GM11168 (cell line): ENCODE data around the gene PXMP2.

Experiments used
- in situ Hi-C: fragments of 300-500 bp; cut with MboI; formaldehyde crosslinking; loops from one replicate; pipeline ENCODE4 v1.12.0; 2022; ENCODE audit warnings: low sequenced_read_pairs; ENCODE audit not compliant: unreplicated experiment

PXMP2 gene

GRCh38 chr12:132719141-132719953, 32.0 kb downstream of the PXMP2 start:
- in situ Hi-C loops = no loop called here

- in situ Hi-C loops = no loop called here
These were observed 32.6 kb downstream of the PXMP2 start for GRCh38 chr12:132719954-132720324.

DNA sequence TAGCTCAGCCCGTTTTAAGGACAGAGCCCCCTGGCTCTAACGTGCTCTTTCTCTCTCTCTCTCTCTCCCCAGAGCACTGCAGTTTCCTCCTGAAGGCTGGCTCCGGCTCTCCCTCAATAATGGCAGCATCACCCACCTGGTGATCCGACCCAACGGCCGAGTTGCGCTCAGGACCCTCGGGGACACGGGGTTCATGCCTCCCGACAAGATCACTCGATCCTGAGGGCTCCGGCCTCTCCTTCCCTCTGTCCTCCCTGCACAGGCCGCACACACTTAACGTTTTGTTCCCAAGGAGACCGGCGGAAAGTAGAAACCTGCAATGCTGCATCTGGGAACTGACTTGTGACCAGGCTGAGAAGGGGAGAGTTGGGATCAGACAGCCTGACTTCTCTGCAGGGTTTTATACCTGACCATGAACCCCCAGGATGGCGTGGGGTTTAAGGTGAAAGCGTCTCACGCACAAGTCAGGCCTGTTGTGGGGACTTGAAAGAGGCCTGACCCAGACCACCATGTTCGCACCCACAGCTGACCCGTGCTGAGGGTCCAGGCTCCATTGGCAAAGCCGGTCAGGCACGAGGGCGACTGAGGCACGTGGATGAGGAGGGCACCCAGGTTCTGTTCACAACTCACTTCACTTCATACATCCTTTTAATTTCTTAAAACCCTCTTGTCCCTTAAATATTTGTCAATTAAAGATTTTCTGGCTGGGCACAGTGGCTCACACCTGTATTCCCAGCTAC, 33.4 kb downstream of the PXMP2 start:
- in situ Hi-C loops = no loop called here

GRCh38 chr12:132723015-132723763, 35.8 kb downstream of the PXMP2 start:
- in situ Hi-C loops = no loop called here

DNA sequence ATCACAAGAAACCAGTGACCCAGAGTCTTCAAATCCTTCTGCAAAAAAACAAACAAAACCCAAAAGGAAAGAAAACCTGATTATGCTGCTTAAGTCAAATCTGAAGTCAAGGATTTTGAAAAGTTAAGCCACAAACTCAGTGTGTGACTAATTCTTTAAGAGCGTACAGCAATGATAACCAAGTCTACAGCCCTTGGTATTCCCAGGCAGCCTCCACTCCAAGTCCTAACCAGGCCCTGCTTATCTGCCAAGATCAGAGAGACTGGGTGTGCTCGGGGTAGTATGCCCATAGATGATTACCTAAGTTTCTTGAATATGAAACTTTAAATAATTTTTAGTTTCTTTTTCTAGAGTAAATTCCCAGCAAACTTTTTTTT, 36.4 kb downstream of the PXMP2 start:
- in situ Hi-C loops = no loop called here

GRCh38 chr12:132724506-132725241, 37.3 kb downstream of the PXMP2 start:
- in situ Hi-C loops = no loop called here

- in situ Hi-C loops = no loop called here
These were observed 39.0 kb downstream of the PXMP2 start for GRCh38 chr12:132726386-132726785.

GRCh38 chr12:132727091-132727794, 39.9 kb downstream of the PXMP2 start:
- in situ Hi-C loops = no loop called here

- in situ Hi-C loops = no loop called here
These were observed 41.1 kb downstream of the PXMP2 start for GRCh38 chr12:132728502-132728901.

DNA sequence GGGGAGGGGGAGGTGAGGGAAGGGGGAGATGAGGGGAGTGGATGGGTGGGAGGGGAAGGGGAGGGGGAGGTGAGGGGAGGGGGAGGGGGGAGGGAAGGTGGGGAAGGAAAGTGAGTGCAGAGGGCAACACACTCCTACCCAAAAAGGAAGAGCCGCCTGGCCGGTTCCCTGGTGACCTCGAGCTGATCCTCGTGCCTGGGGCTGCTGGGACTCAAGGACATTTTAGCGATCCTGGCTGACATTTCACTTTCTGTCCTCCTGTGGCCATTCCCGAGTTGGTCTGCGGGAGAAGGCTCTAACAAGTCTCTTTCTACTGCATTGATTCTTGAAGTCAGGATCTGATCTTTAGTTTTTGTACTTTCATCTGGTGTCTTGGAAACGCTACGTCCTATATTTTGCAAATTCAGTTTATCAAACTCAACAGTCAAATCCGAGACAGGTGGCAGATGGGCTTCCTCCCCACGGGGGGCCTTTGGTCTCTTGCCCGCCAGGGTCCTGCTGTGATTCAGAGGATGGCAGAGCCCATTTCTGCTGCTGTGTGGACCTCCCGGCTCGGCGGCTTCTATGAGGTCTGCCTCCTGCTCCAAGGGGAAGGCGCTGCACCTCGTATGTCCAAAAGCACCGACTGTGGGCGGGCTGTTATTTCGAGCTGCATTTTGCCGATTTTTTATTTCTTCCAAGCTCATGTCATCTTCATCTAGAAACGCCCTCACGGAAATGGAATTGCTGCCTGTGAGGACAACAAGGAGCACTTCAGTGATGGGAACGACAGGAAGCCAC, 42.3 kb downstream of the PXMP2 start:
- in situ Hi-C loops = no loop called here

DNA sequence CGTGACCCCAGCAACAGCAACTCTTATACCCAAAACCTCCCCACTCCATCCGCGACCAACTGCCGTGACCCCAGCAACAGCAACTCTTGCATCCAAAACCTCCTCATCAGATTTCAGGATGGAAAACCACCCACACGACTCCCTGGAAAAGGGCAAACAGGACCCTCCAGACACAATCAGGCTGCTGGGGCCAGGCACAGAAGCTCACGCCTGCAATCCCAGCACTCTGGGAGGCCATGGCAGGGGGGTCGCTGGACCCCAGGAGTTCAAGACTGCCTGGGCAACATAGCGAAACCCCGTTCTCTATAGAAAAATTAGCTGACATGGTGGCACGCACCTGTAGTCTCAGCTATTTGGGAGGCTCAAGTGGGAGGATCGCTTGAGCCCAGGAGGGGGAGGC, 43.0 kb downstream of the PXMP2 start:
- in situ Hi-C loops = no loop called here

DNA sequence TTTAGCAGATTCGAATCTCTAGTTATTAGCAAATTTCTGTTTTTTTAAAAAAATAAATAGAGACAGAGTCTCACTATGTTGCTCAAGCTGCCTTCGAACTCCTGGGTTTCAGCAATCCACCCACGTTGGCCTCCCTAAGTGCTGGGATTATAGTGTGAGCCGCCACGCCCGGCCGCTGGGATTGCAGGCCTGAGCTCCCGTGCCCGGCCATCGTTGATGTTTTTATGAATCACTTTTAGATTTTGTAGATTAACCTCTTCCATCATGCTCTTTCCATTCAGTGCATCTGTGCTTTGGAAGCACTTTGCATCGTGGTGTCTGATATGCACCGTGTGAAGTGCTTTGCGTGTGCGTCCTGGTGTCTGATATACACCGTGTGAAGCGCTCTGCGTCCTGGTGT, 44.2 kb downstream of the PXMP2 start:
- in situ Hi-C loops = no loop called here

DNA sequence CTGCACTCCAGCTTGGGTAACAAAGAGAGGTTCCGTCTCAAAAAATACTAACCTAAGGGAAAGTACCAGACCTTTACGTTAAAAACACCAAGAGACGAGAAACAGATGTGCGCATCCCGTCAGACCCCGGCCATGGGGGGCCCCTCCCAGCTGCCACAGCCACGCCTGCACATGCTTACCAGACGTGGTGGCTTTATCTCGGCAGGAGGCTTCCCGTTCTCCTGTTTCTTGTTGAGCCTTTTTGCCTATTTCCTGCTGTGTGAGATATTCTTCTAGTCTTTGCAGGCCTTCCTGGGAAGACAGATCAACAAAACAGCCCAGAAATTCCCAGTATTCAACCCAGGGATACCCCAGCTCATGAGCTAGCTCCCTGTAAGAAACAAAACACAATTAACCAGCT, 46.8 kb downstream of the PXMP2 start:
- in situ Hi-C loops = no loop called here

DNA sequence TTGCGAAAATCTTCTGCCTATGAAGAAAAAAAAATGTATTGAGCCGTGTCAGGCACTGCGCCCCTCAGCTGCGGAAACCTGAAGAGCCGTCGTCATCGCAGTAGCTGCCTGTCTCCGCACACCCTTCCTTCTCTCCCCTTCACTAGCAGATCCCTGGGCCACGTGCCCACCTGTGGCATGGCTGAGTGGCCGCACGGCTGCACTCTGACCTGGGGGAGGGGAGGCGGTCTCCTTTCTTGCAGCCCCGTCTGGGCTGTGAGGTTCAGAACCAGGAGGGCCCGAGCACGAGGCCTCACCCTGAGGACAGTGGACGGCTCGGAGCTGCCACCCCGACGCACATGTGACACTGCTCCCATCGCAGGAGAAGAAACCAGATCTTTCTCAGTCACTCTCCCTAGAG, 48.1 kb downstream of the PXMP2 start:
- in situ Hi-C loops = no loop called here

GRCh38 chr12:132736378-132736777, 49.0 kb downstream of the PXMP2 start:
- in situ Hi-C loops = no loop called here

DNA sequence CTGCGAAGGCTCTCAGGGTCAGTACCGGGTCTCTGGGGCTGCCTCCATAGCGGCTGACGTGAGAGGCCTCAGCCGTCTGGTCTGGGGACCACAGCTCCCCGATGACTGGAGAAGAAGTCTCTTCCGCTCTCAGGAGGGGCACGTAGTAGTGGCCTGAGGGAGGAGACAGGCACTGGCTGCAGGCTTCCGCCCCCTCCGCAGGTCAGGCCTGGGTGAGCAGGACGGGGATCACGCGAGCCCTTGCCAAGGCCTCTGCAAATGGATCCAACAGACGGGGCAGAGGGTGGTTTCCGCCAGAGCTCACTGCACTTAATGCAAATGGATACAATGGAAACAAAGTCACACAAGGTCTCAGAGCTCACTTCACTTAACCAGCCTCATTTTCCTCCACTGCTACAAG, 49.5 kb downstream of the PXMP2 start:
- in situ Hi-C loops = no loop called here

GRCh38 chr12:132739600-132740312, 52.4 kb downstream of the PXMP2 start:
- in situ Hi-C loops = no loop called here

DNA sequence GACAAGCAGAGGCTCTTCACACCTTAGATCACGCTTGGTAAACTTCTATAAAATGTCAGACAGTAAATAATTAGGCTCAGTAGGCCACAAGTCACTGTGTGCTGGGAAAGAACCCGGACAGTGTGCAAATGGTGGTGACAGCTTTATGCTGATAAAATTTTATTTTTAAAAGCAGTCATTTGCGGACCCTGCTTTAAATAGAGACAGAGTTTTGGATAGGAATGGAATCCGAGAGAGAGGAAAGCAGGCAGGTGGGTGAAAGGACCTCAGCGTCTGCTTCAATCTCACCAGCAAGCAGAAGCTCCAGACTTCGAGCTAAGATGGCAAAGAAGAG, 52.9 kb downstream of the PXMP2 start:
- in situ Hi-C loops = no loop called here

GRCh38 chr12:132740652-132741051, 53.3 kb downstream of the PXMP2 start:
- in situ Hi-C loops = no loop called here
